ENCODE measurements around the gene PI3.

PI3 gene

DNA sequence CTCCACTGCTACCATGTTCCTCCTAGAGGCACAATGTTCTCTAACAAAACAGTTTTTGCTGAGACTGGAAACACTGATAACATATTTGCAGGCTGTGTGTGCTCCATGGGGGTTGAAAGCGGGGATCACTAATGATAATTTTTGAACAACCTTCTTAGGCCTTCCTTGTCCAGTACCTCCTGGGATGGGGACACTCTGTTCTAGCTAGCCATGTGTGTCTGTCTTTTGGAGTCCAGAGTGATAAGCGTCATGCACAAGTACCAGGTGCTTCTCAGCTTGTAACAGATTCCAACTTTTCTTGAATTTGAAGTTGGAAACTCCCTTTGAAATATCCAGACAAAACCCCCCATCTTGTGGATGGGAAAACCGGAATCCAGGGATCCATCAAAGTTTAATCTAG, 15.2 kb downstream of the PI3 start:
- Mint-ChIP-seq H3K4me1 (no peaks in the 10 kb centered on the region), H3K27me3 (ENCODE audit: low read depth) (peaks cover 4% of the 10 kb centered on the region), H3K4me3 (no peak overlapping the region), H3K36me3 (ENCODE audit: low read depth) (no peaks in the 10 kb centered on the region), H3K27ac (no peak overlapping the region), H3K9me3 (no peaks in the 10 kb centered on the region)
- TF ChIP-seq, protein P1, sequence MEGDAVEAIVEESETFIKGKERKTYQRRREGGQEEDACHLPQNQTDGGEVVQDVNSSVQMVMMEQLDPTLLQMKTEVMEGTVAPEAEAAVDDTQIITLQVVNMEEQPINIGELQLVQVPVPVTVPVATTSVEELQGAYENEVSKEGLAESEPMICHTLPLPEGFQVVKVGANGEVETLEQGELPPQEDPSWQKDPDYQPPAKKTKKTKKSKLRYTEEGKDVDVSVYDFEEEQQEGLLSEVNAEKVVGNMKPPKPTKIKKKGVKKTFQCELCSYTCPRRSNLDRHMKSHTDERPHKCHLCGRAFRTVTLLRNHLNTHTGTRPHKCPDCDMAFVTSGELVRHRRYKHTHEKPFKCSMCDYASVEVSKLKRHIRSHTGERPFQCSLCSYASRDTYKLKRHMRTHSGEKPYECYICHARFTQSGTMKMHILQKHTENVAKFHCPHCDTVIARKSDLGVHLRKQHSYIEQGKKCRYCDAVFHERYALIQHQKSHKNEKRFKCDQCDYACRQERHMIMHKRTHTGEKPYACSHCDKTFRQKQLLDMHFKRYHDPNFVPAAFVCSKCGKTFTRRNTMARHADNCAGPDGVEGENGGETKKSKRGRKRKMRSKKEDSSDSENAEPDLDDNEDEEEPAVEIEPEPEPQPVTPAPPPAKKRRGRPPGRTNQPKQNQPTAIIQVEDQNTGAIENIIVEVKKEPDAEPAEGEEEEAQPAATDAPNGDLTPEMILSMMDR (IDR thresholded peaks at IDR 0.05; ENCODE audit: unreplicated experiment in 3 of 3), result no peak

DNA sequence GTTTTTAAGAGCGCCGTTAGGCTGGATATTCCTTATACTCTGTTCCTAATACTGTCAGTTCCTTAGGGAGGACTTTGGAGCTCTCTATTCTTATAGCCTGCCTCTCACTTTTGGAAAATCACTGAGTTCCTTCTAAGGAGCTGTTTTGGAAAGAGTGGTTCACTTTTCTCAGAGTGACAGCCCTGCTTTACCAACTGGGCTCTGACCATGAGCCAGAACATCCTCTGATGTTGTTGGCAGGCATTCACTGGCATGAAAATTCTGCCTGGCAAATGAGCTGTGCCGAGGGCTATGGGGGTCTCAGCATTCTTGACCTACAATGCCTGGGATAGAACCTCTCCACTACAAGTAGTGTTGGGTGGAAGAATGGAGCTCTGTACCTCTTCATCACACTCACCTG, 17.2 kb downstream of the PI3 start:
- Mint-ChIP-seq H3K27me3 (ENCODE audit: low read depth) (peaks cover 4% of the 10 kb centered on the region), H3K27ac (no peak overlapping the region), H3K9me3 (peaks cover 3% of the 10 kb centered on the region), H3K4me3 (no peak overlapping the region), H3K36me3 (ENCODE audit: low read depth) (no peaks in the 10 kb centered on the region), H3K4me1 (no peaks in the 10 kb centered on the region)
- TF ChIP-seq, protein P1 (IDR thresholded peaks at IDR 0.05; ENCODE audit: unreplicated experiment in 3 of 3), result no peak

DNA sequence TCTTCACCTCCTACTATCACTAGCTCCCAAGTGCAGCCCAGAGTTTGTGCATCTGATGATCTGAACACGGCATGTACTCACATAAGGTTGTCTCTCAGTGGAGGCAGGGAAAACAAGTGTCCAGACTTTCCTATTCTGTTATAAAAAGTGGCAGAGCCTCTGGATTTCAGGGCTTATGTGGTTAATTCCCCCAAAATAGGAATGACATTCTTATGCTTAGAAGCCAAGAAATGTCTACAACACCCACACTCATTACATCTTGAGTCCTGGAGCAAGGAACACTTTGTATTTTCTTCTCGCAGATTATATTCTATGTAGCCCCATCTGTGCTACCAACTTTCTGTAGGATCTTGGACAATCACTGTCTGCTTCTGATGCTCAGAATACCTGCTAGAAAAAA, 18.6 kb downstream of the PI3 start:
- peaks cover 4% of the 10 kb centered on the region for H3K27me3 Mint-ChIP-seq (ENCODE audit: low read depth)
- peaks cover 6% of the 10 kb centered on the region for H3K9me3 Mint-ChIP-seq
- TF ChIP-seq, protein P1 (IDR thresholded peaks at IDR 0.05; ENCODE audit: unreplicated experiment in 3 of 3), result no peak
- no peaks in the 10 kb centered on the region for H3K36me3 Mint-ChIP-seq (ENCODE audit: low read depth)
- H3K4me1 Mint-ChIP-seq, result no peaks in the 10 kb centered on the region
- no peak overlapping the region for H3K27ac Mint-ChIP-seq
- H3K4me3 Mint-ChIP-seq, result no peak overlapping the region

DNA sequence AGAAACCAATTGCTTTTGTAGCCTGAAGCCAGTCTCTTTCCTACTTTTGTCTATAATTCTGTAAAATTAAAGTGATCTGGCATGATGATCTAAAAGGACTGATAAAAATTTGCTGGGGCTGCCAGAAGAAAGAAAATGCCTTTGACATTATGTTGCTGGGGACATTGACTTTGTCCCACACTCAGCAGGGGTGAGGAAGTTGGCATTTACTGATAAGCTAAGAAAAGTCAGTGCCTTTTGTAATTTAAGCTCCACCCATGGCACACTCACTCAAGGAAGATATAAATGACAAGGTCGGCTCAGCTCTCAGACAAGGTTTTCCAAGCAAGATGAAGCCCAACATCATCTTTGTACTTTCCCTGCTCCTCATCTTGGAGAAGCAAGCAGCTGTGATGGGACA, 32.0 kb downstream of the PI3 start, which contains the start of gene SEMG1:
SEMG1 (plus strand) TSS at position 309 of the 400 bp plus-strand sequence; CDS start at position 330, 21 bp downstream.
- Mint-ChIP-seq H3K27me3 (ENCODE audit: low read depth) (peaks cover 5% of the 10 kb centered on the region), H3K36me3 (ENCODE audit: low read depth) (no peaks in the 10 kb centered on the region), H3K9me3 (no peaks in the 10 kb centered on the region), H3K4me1 (no peaks in the 10 kb centered on the region), H3K27ac (no peak within 1 kb of the TSS), H3K4me3 (no peak within 1 kb of the TSS)
- TF ChIP-seq, protein P1 (IDR thresholded peaks at IDR 0.05; ENCODE audit: unreplicated experiment in 3 of 3), result no peak

DNA sequence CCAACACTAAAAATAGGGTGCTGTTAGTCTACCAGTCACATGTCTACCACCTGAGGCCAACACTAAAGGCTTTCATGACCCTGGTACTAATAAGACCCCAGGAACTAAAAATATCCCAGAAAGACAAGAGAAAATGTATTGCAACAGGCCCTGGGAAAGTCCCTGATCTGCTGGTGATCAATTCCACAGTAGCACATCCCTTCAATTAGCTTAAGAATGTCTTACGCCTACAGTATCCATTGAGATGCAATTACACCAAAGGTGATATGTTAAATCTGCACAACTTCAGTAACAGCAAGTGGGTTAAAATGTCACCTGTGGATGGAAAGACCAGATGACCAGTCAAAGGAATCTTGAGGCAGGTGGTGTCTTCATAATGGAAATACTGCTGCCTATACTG, 35.2 kb downstream of the PI3 start:
- Mint-ChIP-seq H3K4me3 (no peak overlapping the region), H3K9me3 (no peaks in the 10 kb centered on the region), H3K27ac (no peak overlapping the region), H3K4me1 (no peaks in the 10 kb centered on the region), H3K36me3 (ENCODE audit: low read depth) (no peaks in the 10 kb centered on the region), H3K27me3 (ENCODE audit: low read depth) (peaks cover 5% of the 10 kb centered on the region)
- TF ChIP-seq, protein P1 (IDR thresholded peaks at IDR 0.05; ENCODE audit: unreplicated experiment in 3 of 3), result no peak

DNA sequence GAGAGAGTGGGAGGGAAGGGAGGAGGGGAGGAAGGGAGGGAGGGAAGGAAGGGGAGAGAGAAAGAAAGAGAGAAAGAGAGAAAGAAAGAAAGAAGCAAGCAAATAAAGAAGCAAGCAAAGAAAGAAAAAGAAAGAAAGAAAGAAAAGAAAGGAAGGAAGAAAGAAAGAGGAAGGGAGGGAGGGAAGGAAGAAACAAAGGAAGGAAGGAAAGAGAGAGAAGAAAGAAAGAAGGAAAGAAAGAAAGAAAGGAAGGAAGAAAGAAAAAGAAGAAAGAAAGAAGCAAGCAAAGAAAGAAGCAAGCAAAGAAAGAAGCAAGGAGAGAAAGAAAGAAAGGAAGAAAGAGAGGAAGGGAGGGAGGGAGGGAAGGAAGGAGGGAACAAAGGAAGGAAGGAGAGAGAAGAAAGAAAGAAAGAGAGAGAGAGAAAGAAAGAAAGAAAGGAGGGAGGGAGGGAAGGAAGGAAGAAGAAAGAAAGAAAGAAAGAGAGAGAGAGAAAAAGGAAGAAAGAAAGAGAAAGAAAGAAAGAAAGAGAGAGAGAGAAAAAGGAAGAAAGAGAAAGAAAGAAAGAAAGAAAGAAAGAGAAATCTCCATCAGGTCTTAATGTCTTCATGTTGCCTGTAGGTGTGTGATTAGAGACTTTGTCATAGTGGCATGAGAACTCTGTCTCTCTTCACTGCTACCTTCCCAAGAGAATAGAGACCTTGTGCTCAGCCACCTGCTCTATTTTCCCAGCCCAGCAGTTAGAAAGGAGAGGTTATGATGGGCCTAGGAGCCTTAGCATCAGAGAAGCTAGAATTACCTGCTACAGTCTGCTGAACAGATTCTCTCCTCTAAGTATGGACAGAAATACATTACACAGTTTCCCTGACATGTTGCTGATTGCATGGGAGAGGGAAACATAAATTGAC, 37.1 kb downstream of the PI3 start:
- H3K36me3 Mint-ChIP-seq (ENCODE audit: low read depth), result no peaks in the 10 kb centered on the region
- TF ChIP-seq, protein P1 (IDR thresholded peaks at IDR 0.05; ENCODE audit: unreplicated experiment in 3 of 3), result no peak
- H3K4me1 Mint-ChIP-seq, result no peaks in the 10 kb centered on the region
- H3K27ac Mint-ChIP-seq, result no peak overlapping the region
- no peak overlapping the region for H3K4me3 Mint-ChIP-seq
- peaks cover 5% of the 10 kb centered on the region for H3K27me3 Mint-ChIP-seq (ENCODE audit: low read depth)
- H3K9me3 Mint-ChIP-seq, result no peaks in the 10 kb centered on the region

All from nephron (organoid).